Occipital lobe (tissue), 2 donors: Measurements from ENCODE around the gene MT1F. TPM values are rescaled to one million over a fixed set of nuclear protein-coding genes. Genes with fewer than 3 reads are reported as not detected.

Source experiments
- DNase-seq: peaks from one replicate; lab custom pipeline; 2025; lab: John Stamatoyannopoulos, UW
- total RNA-seq: library from RNA; depleted of rRNA; stranded (reverse); fragments of >200 nt; gene quantifications from one replicate; pipeline ENCODE4 v1.2.3, GENCODE V29; 2014

Gene MT1F
- total RNA-seq, 1 donor from 2014 or later: 2.5 TPM

DNA sequence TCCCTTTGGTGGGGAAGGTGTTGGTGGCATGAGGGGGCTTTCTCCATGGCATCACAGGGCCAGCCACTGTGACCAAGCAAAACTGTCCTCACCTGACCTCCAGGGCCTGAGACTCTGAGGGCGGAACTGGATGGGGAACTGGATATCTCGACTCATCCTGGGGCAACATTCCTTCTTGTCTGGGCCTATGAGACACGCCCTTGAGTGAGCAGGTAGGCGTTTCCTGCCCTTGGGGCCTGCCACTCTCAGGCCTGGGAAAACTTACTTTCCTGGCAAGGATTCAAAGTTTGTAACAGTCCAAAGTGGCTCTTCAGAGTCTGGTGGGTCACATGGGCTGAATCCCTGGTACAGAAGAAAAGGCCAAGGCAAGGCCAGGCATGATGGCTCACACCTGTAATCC is 34.1 kb downstream of the MT1F start:
- DNase-seq: no peak

DNA sequence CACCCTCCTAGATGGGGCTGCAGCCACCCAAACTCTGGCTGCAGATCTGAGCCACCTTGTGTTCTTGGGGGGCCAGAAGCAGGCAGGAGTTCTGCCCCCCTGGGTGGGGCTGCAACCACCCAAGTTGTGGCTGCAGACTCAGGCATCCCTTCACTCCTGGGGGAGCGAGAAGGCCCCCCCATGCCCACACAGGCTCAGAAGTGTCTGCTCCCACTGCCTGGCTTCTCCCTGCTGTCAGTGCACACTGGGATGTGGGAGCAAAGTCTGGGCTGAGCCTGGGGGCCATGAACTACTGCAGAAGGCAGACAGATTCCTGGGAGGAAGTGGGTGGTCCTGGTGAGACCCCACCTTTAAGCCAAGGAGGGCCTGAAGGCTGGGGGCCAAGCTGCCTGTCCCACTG is 37.5 kb downstream of the MT1F start:
- no peak for DNase-seq

DNA sequence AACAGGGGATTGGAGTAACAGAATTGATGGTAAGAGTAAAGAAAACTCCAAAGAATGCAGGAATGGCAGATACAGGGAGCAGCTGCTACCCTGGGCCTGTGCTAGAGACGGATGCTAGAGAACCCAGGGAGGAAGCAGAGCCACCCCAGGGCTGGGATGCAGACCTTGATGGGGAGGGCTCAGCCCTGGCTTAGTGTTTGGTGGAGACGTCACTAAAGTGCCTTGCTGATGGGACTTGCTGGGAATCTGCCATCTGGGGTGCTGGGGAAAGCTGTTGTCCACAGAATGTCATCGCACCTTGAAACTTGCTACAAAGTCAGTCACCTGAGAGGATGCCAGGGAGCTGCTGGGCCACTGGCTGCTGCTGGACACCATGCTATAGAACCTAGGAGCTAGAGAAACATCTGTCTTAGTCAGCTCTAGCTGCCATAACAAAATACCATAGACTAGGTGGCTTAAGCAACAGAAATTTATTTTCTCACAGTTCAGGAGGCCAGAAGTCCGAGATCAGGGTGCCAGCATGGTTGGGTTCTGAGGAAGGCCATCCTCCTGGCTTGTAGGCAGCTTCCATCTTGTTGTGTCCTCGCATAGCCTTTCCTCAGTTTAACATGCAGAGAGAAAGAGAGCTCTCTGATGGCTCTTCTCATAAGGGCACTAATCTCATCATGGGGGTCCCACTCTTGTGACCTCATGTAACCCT is 39.8 kb downstream of the MT1F start:
- DNase-seq: no peak

DNA sequence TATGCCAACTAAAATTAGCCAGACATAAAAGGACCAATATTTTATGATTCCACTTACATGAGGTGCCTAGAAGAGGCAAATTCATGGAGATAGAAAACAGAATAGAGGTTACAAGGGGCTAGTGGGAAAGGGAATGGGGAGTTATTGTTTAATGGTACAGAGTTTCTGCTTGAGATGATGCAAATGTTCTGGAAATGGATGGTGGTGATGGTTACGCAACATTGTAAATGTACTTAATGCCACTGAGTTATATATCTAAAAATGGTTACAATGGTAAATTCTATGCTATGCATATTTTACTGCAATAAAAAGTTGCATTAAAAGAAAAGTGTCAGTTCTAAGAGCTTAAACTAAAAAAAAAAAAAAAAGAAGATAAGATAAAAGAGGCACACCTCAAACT is 42.4 kb downstream of the MT1F start:
- DNase-seq: no peak

DNA sequence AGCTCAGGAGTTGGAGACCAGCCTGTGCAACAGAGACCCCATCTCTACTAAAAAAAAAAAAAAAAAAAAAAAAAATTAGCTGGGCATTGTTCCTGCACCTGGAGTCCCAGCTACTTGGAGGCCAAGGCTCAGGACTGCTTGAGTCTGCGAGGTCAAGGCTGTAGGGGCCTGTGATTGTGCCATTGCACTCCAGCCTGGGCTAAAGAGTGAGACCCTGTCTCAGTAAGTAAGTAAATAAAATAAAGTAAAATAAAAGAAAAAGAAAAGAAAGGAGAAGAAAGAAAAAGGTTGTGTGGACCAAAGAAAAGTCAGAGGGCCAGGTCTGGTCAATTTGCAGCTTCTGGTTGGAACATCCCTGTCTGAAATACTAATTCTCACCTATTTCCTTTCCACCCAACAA is 42.9 kb downstream of the MT1F start:
- no peak for DNase-seq

DNA sequence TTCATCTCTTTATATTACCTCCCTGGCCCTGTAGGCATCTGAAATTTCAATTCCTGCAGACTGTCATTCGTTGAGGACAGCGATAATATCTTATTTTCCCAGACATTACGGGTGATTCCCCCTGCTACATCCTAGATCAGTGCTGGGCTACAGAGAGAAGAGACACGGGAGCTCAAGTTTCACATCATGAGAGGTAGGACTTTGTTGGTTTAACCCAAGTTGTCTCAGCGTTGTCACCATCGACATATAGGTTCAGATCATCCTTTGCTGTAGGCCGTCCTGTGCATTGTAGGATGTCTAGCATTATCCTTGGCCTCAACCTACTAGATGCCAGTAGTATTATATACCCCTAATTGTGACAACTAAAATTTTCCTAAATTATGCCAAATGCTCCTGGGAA is 43.8 kb downstream of the MT1F start:
- no peak for DNase-seq

DNA sequence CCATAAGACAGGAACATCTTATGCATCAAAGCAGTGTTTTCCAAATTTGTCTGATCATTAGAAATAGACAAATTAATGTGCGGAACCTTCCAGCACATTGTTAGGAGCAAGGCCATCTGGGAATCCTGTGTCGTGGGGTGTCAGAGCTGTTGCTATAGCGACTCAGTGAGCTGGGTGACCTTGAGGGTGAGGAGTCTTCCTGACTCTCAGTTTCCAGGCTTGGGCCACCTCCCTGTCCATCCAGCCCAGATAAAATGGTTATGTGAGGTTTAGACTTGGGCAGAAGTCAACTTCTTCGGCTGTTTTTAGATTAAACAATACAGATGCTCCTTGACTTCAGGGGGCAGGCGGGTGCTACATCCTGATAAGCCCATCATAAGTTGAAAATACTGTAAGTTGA is 45.1 kb downstream of the MT1F start:
- no peak for DNase-seq

Other genes with a start within 250 kb of the MT1F start
- 266 TPM for gene AMFR, start 232.4 kb upstream of the MT1F start, total RNA-seq
- 287 TPM for gene NUDT21, start 206.6 kb upstream of the MT1F start, total RNA-seq
- gene OGFOD1, start 206.4 kb upstream of the MT1F start, total RNA-seq: 42.9 TPM
- gene BBS2, start 137.9 kb upstream of the MT1F start, total RNA-seq: 124 TPM
- gene MT4, start 92.9 kb upstream of the MT1F start, total RNA-seq: not detected
- 8.6 TPM for gene MT3, start 68.4 kb upstream of the MT1F start, total RNA-seq
- 2.3 TPM for gene MT2A, start 49.4 kb upstream of the MT1F start, total RNA-seq
- gene MT1E, start 32.2 kb upstream of the MT1F start, total RNA-seq: 12.8 TPM
- gene MT1M, start 25.3 kb upstream of the MT1F start, total RNA-seq: 1.4 TPM
- not detected for gene MT1A, start 19.3 kb upstream of the MT1F start, total RNA-seq
- gene MT1B, start 6.1 kb upstream of the MT1F start, total RNA-seq: not detected
- not detected for gene MT1G, start 10.1 kb downstream of the MT1F start, total RNA-seq
- not detected for gene MT1H, start 11.9 kb downstream of the MT1F start, total RNA-seq
- 14.5 TPM for gene MT1X, start 24.5 kb downstream of the MT1F start, total RNA-seq
- 207 TPM for gene NUP93, start 72.2 kb downstream of the MT1F start, total RNA-seq
- gene SLC12A3, start 207.2 kb downstream of the MT1F start, total RNA-seq: not detected